Muscle layer of duodenum (tissue), 2 donors: ENCODE data around the gene DDX19B.
A peak's percentile ranks its signal among the peaks of the same experiment; 100 is the strongest.

ENCODE experiments used
- H3K27ac ChIP-seq: one replicate; pipeline ENCODE4 v1.7.0; 2013; ENCODE audit warnings: mild to moderate bottlenecking, low read length
- H3K27me3 ChIP-seq: one replicate; pipeline ENCODE4 v1.7.0; 2013; ENCODE audit warnings: low read depth, mild to moderate bottlenecking, control low read depth, low read length
- H3K36me3 ChIP-seq, 2 donors: one replicate each; pipeline ENCODE4 v1.7.0; 2013; ENCODE audit warnings: low read length in 2 of 2, control low read depth in 1 of 2, mild to moderate bottlenecking in 1 of 2; ENCODE audit not compliant: insufficient read depth in 2 of 2, control insufficient read depth in 1 of 2
- H3K4me1 ChIP-seq, 2 donors: one replicate each; pipeline ENCODE4 v1.7.0; 2013; ENCODE audit warnings: low read length in 2 of 2, mild to moderate bottlenecking in 2 of 2, control low read depth in 1 of 2, moderate library complexity in 1 of 2; ENCODE audit not compliant: insufficient read depth in 2 of 2, control insufficient read depth in 1 of 2
- H3K4me3 ChIP-seq, 2 donors: one replicate each; pipeline ENCODE4 v1.7.0; 2013; ENCODE audit warnings: low read length in 2 of 2, low read depth in 1 of 2, mild to moderate bottlenecking in 1 of 2
- H3K9me3 ChIP-seq, 2 donors: one replicate each; pipeline ENCODE4 v1.7.0; 2013; ENCODE audit warnings: low read length in 2 of 2, control low read depth in 1 of 2, mild to moderate bottlenecking in 1 of 2; ENCODE audit not compliant: control insufficient read depth in 1 of 2
- donor health status: healthy.

Gene DDX19B

GRCh38 chr16:70381604-70382342, 82.8 kb downstream of the DDX19B start:
- Histone ChIP-seq H3K36me3 (peaks cover 0 to 4% of the 10 kb centered on the region in 2 donors), H3K9me3 (no peaks in the 10 kb centered on the region), H3K27me3 (no peaks in the 10 kb centered on the region), H3K4me1 (peaks cover 0 to 9% of the 10 kb centered on the region in 2 donors), H3K4me3 (peak overlapping the region; percentile 81 to 87), H3K27ac (no peak overlapping the region)

- Histone ChIP-seq H3K4me3 (no peak overlapping the region), H3K4me1 (peaks cover 0 to 9% of the 10 kb centered on the region in 2 donors), H3K27ac (no peak overlapping the region), H3K27me3 (no peaks in the 10 kb centered on the region), H3K9me3 (no peaks in the 10 kb centered on the region), H3K36me3 (peaks cover 6 to 10% of the 10 kb centered on the region in 2 donors)
Observed at GRCh38 chr16:70383421-70383960, 84.5 kb downstream of the DDX19B start.
